H9 (cell line): ENCODE measurements around the gene HAGH. TPM values are rescaled to one million over a fixed set of nuclear protein-coding genes. Genes with fewer than 3 reads are reported as not detected.

ENCODE experiments used
- DNase-seq: peaks from one replicate; pipeline ENCODE4 v3.0.0-alpha.2; 2017
- H2AFZ ChIP-seq: one replicate; pipeline ENCODE4 v1.6.1; 2013; ENCODE audit warnings: mild to moderate bottlenecking, low read length, control low read depth, moderate library complexity
- H2AK5ac ChIP-seq: 2 replicates; pipeline ENCODE4 v1.6.1; 2013; ENCODE audit warnings: low read length, control low read depth, mixed read lengths; ENCODE audit not compliant: insufficient read length
- H2BK120ac ChIP-seq: one replicate; pipeline ENCODE4 v1.6.1; 2013; ENCODE audit warnings: low read depth, mild to moderate bottlenecking, low read length, control low read depth, inconsistent platforms; ENCODE audit not compliant: poor library complexity, severe bottlenecking
- H2BK12ac ChIP-seq: 2 replicates; pipeline ENCODE4 v1.6.1; 2013; ENCODE audit warnings: low read length, control low read depth, mixed read lengths, low read depth; ENCODE audit not compliant: insufficient read length
- H2BK15ac ChIP-seq: 2 replicates; pipeline ENCODE4 v1.6.1; 2013; ENCODE audit warnings: low read depth, low read length, control low read depth
- H2BK20ac ChIP-seq: one replicate; pipeline ENCODE4 v1.6.1; 2013; ENCODE audit warnings: low read depth, mild to moderate bottlenecking, low read length, control low read depth, inconsistent platforms; ENCODE audit not compliant: poor library complexity, severe bottlenecking
- H2BK5ac ChIP-seq: 2 replicates; pipeline ENCODE4 v1.6.1; 2013; ENCODE audit warnings: low read length, control low read depth, mixed read lengths; ENCODE audit not compliant: insufficient read length
- H3K14ac ChIP-seq: 2 replicates; pipeline ENCODE4 v1.6.1; 2013; ENCODE audit warnings: low read length, control low read depth; ENCODE audit not compliant: insufficient read depth
- H3K18ac ChIP-seq: 2 replicates; pipeline ENCODE4 v1.6.1; 2013; ENCODE audit warnings: low read depth, mild to moderate bottlenecking, mixed read lengths, low read length, control low read depth; ENCODE audit not compliant: insufficient read length
- H3K23ac ChIP-seq: 2 replicates; pipeline ENCODE4 v1.6.1; 2013; ENCODE audit warnings: low read length, control low read depth, mixed read lengths, low read depth; ENCODE audit not compliant: insufficient read length
- H3K23me2 ChIP-seq: 2 replicates; pipeline ENCODE4 v1.6.1; 2013; ENCODE audit warnings: low read depth, mild to moderate bottlenecking, mixed read lengths, low read length, control low read depth; ENCODE audit not compliant: insufficient read length, poor library complexity, severe bottlenecking
- H3K27ac ChIP-seq: 2 replicates; pipeline ENCODE4 v1.5.1; 2013; ENCODE audit warnings: low read length, control low read depth, mixed read lengths, low read depth; ENCODE audit not compliant: insufficient read length
- H3K27me3 ChIP-seq: 2 replicates; pipeline ENCODE4 v1.6.1; 2013; ENCODE audit warnings: low read length, control low read depth, inconsistent platforms; ENCODE audit not compliant: insufficient read depth
- H3K4ac ChIP-seq: 2 replicates; pipeline ENCODE4 v1.6.1; 2013; ENCODE audit warnings: low read depth, mild to moderate bottlenecking, control low read depth, inconsistent platforms, low read length, moderate library complexity
- H3K4me1 ChIP-seq: 2 replicates; pipeline ENCODE4 v1.6.1; 2013; ENCODE audit warnings: low read length, control low read depth, inconsistent platforms; ENCODE audit not compliant: insufficient read depth
- H3K4me2 ChIP-seq: 2 replicates; pipeline ENCODE4 v1.6.1; 2013; ENCODE audit warnings: low read length, control low read depth, mixed read lengths; ENCODE audit not compliant: insufficient read length, insufficient read depth
- H3K56ac ChIP-seq: 2 replicates; pipeline ENCODE4 v1.6.1; 2013; ENCODE audit warnings: low read depth, mild to moderate bottlenecking, mixed read lengths, low read length, control low read depth; ENCODE audit not compliant: insufficient read length
- H3K79me1 ChIP-seq: 2 replicates; pipeline ENCODE4 v1.6.1; 2013; ENCODE audit warnings: low read depth, mild to moderate bottlenecking, moderate library complexity, low read length, control low read depth, inconsistent platforms; ENCODE audit not compliant: insufficient read depth, poor library complexity, severe bottlenecking
- H3K79me2 ChIP-seq: 2 replicates; pipeline ENCODE4 v1.6.1; 2013; ENCODE audit warnings: low read length, control low read depth, inconsistent platforms; ENCODE audit not compliant: insufficient read depth
- H3K9ac ChIP-seq: 2 replicates; pipeline ENCODE4 v1.6.1; 2013; ENCODE audit warnings: low read length, control low read depth, mixed read lengths; ENCODE audit not compliant: insufficient read length; ENCODE audit errors: extremely low read depth
- H3K9me3 ChIP-seq: one replicate; pipeline ENCODE4 v1.6.1; 2013; ENCODE audit warnings: low read depth, low read length, inconsistent platforms; ENCODE audit not compliant: control insufficient read depth
- H3T11ph ChIP-seq: one replicate; pipeline ENCODE4 v1.6.1; 2013; ENCODE audit warnings: mild to moderate bottlenecking, low read length, control low read depth, inconsistent platforms
- H4K20me1 ChIP-seq: one replicate; pipeline ENCODE4 v1.6.1; 2013; ENCODE audit not compliant: control insufficient read depth, insufficient read length, insufficient read depth
- H4K5ac ChIP-seq: 2 replicates; pipeline ENCODE4 v1.6.1; 2013; ENCODE audit warnings: low read depth, mild to moderate bottlenecking, mixed read lengths, low read length, control low read depth; ENCODE audit not compliant: insufficient read length
- H4K8ac ChIP-seq: replicated peaks from 2 replicates; pipeline ENCODE4 v1.6.1; 2013; ENCODE audit warnings: low read length, control low read depth, mixed read lengths, low read depth; ENCODE audit not compliant: insufficient read length
- H4K91ac ChIP-seq: 2 replicates; pipeline ENCODE4 v1.6.1; 2013; ENCODE audit warnings: low read depth, mild to moderate bottlenecking, moderate library complexity, mixed read lengths, low read length, control low read depth; ENCODE audit not compliant: insufficient read length
- H3K27ac Mint-ChIP-seq, 3 experiments: 2 replicates in 2 of 3; 3 replicates in 1 of 3; pipeline ENCODE4 v1.8.0; 2020 to 2021; ENCODE audit warnings: mixed read lengths in 3 of 3, mild to moderate bottlenecking in 1 of 3, moderate library complexity in 1 of 3
- H3K27me3 Mint-ChIP-seq: 2 replicates; pipeline ENCODE4 v1.8.0; 2021; ENCODE audit warnings: low read depth, mild to moderate bottlenecking, moderate library complexity, mixed read lengths
- H3K36me3 Mint-ChIP-seq, 3 experiments: 2 replicates in 2 of 3; 3 replicates in 1 of 3; pipeline ENCODE4 v1.8.0; 2020 to 2021; ENCODE audit warnings: low read depth in 3 of 3, mixed read lengths in 3 of 3; ENCODE audit not compliant: insufficient read depth in 1 of 3
- H3K4me1 Mint-ChIP-seq, 2 experiments: 2 replicates each; pipeline ENCODE4 v1.8.0; 2020; ENCODE audit warnings: mixed read lengths in 2 of 2
- H3K4me3 Mint-ChIP-seq, 2 experiments: 2 replicates in 1 of 2; 3 replicates in 1 of 2; pipeline ENCODE4 v1.8.0; 2020 to 2021; ENCODE audit warnings: mild to moderate bottlenecking in 2 of 2, mixed read lengths in 2 of 2, moderate library complexity in 1 of 2
- H3K9me3 Mint-ChIP-seq, 2 experiments: 2 replicates in 1 of 2; 3 replicates in 1 of 2; pipeline ENCODE4 v1.8.0; 2020; ENCODE audit warnings: mild to moderate bottlenecking in 2 of 2, mixed read lengths in 2 of 2, moderate library complexity in 1 of 2
- CTCF ChIP-seq: fragments of 200-600 bp; sonication (generic); conservative IDR thresholded peaks from 3 replicates; pipeline ENCODE4 v1.8.0; 2021; ENCODE audit warnings: antibody characterized with exemption, mild to moderate bottlenecking
- WGBS: extraction: QIAGEN DNeasy Blood & Tissue Kit; methylation state at CpG from one replicate; pipeline ENCODE4 v1.1.7; 2013; ENCODE audit warnings: missing lambda C conversion rate, low lambda C conversion rate, mixed read lengths; ENCODE audit not compliant: insufficient read length; ENCODE audit errors: extremely low coverage; 5-methylcytosine and 5-hydroxymethylcytosine counted together
- total RNA-seq: library from RNA; stranded (reverse); gene quantifications from 2 replicates; pipeline ENCODE4 v1.2.1, GENCODE V29; 2021

The HAGH gene
- total RNA-seq, 1 experiment from 2014 or later: 30.0 TPM

- H3K79me2 ChIP-seq: peaks cover 2% of the 10 kb centered on the region; the same call in 1 of the 2 replicates
- no peaks in the 10 kb centered on the region for H3K4me1 ChIP-seq
- no peak overlapping the region for H2BK5ac ChIP-seq
- H2AFZ ChIP-seq: no peak overlapping the region
- no peaks in the 10 kb centered on the region for H3K23me2 ChIP-seq
- no peak overlapping the region for H4K5ac ChIP-seq
- H3K23ac ChIP-seq: no peak overlapping the region
- H3K56ac ChIP-seq: no peak overlapping the region
- TF ChIP-seq CTCF: no peak
- no peak overlapping the region for H2BK12ac ChIP-seq
- no peak overlapping the region for H2BK20ac ChIP-seq
- H2BK15ac ChIP-seq: no peak overlapping the region
- H3K27me3 ChIP-seq: no peaks in the 10 kb centered on the region
- no peak overlapping the region for H3K27ac Mint-ChIP-seq
- WGBS: no CpG with 5 or more reads among the region's 15 CpGs
- no peak overlapping the region for H2BK120ac ChIP-seq
- H4K20me1 ChIP-seq: no peaks in the 10 kb centered on the region
- H3K14ac ChIP-seq: no peak overlapping the region
- H3K9ac ChIP-seq: no peak overlapping the region
- no peaks in the 10 kb centered on the region for H3K4me1 Mint-ChIP-seq
- no peak overlapping the region for H3K4me2 ChIP-seq
- H3K27ac ChIP-seq: no peak overlapping the region
- no peaks in the 10 kb centered on the region for H3K27me3 Mint-ChIP-seq
- H3K79me1 ChIP-seq: peaks cover 3% of the 10 kb centered on the region
- no peak overlapping the region for H3K18ac ChIP-seq
- H3K36me3 Mint-ChIP-seq: peaks cover 5 to 17% (median 8%) of the 10 kb centered on the region in 3 experiments; a peak in 6 of 7 replicates
- H2AK5ac ChIP-seq: no peak overlapping the region
- DNase-seq: no peak
- no peaks in the 10 kb centered on the region for H3K9me3 ChIP-seq
- H4K8ac ChIP-seq: no peak overlapping the region
- H3K4ac ChIP-seq: no peak overlapping the region
- no peaks in the 10 kb centered on the region for H3K9me3 Mint-ChIP-seq
- H3T11ph ChIP-seq: no peak overlapping the region
- H4K91ac ChIP-seq: no peak overlapping the region
- no peak overlapping the region for H3K4me3 Mint-ChIP-seq
Measured at GRCh38 chr16:1790261-1790610, 36.4 kb downstream of the HAGH start.
